K562 (cell line): ENCODE data around the gene DCUN1D1. TPM values are rescaled to one million over a fixed set of nuclear protein-coding genes. Genes with fewer than 3 reads are reported as not detected.

Source experiments
- BACH1 ChIP-seq: fragments of 200-800 bp; sonication (Bioruptor generic); IDR thresholded peaks from 2 replicates; pipeline ENCODE4 v1.6.1; 2016; ENCODE audit warnings: missing genetic modification characterization, missing compliant biosample characterization
- CAMTA2 ChIP-seq: fragments of 250-450 bp; sonication (Bioruptor Pico); conservative IDR thresholded peaks from 2 replicates; pipeline ENCODE4 v1.5.1; 2022
- CBFA2T2 ChIP-seq: fragments of 450-650 bp; conservative IDR thresholded peaks from 2 replicates; pipeline ENCODE4 v1.6.1; 2017; ENCODE audit warnings: mild to moderate bottlenecking
- CHD2 ChIP-seq: IDR thresholded peaks from 2 replicates; pipeline ENCODE4 v1.6.1; 2011; ENCODE audit warnings: low read depth, low read length
- ESRRB ChIP-seq: fragments of 250-450 bp; sonication (Bioruptor Pico); IDR thresholded peaks from 2 replicates; pipeline ENCODE4 v1.5.0; 2020; ENCODE audit warnings: mild to moderate bottlenecking, moderate library complexity, borderline replicate concordance
- FOXA3 ChIP-seq, 2 experiments: fragments of 450-650 bp in 1 of 2; sonication (generic) in 1 of 2; formaldehyde crosslinking; IDR thresholded peaks in 1 of 2; conservative IDR thresholded peaks in 1 of 2; 2 replicates each; pipeline versions ENCODE4 v1.4.0 to v1.8.0; 2020 to 2022; ENCODE audit warnings: mild to moderate bottlenecking in 2 of 2, missing genetic modification reagents in 1 of 2
- HCFC1 ChIP-seq: IDR thresholded peaks from 2 replicates; pipeline ENCODE4 v1.6.1; 2012; ENCODE audit warnings: low read depth, low read length, improper control_type of control experiment
- IRF2 ChIP-seq: sonication (generic); formaldehyde crosslinking; IDR thresholded peaks from 2 replicates; pipeline ENCODE4 v1.8.1; 2022; ENCODE audit warnings: mild to moderate bottlenecking, missing genetic modification reagents
- MCM7 ChIP-seq, 2 experiments: fragments of 450-650 bp; IDR thresholded peaks; 2 replicates each; pipeline ENCODE4 v1.6.1; 2016 to 2018
- MTA1 ChIP-seq: fragments of 450-650 bp; IDR thresholded peaks from 2 replicates; pipeline ENCODE4 v1.6.1; 2017; ENCODE audit warnings: borderline replicate concordance
- NELFE ChIP-seq: IDR thresholded peaks from 2 replicates; pipeline ENCODE4 v1.6.1; 2011; ENCODE audit warnings: mild to moderate bottlenecking; ENCODE audit not compliant: insufficient read depth, insufficient read length
- NFE2L1 ChIP-seq: fragments of 450-650 bp; IDR thresholded peaks from 2 replicates; pipeline ENCODE4 v1.6.1; 2016; ENCODE audit warnings: missing genetic modification characterization, low read depth, mild to moderate bottlenecking, missing compliant biosample characterization, moderate library complexity, borderline replicate concordance
- POLR2H ChIP-seq: IDR thresholded peaks from 2 replicates; pipeline ENCODE4 v1.6.1; 2016; ENCODE audit warnings: missing genetic modification characterization, low read depth, mild to moderate bottlenecking, control low read depth, missing compliant biosample characterization, moderate library complexity
- PTRF ChIP-seq: fragments of 450-650 bp; IDR thresholded peaks from 2 replicates; pipeline ENCODE4 v1.6.1; 2016; ENCODE audit warnings: mild to moderate bottlenecking, missing genetic modification characterization, missing compliant biosample characterization
- RCOR1 ChIP-seq, 2 experiments: IDR thresholded peaks; 2 replicates each; pipeline ENCODE4 v1.6.1; 2012; ENCODE audit warnings: low read depth in 2 of 2, low read length in 2 of 2, borderline replicate concordance in 1 of 2, improper control_type of control experiment in 1 of 2
- SREBF1 ChIP-seq: fragments of 150-350 bp; IDR thresholded peaks from 2 replicates; pipeline ENCODE4 v1.6.1; 2014; ENCODE audit warnings: antibody characterized with exemption, low read depth, low read length, borderline replicate concordance
- STAT5A ChIP-seq: IDR thresholded peaks from 2 replicates; pipeline ENCODE4 v1.6.1; 2012; ENCODE audit warnings: low read length, inconsistent platforms, borderline replicate concordance
- ZNF253 ChIP-seq: fragments of 250-450 bp; sonication (Bioruptor Pico); conservative IDR thresholded peaks from 2 replicates; pipeline ENCODE4 v1.6.1; 2021; ENCODE audit warnings: mild to moderate bottlenecking
- ZNF311 ChIP-seq: fragments of 250-450 bp; sonication (Bioruptor Pico); IDR thresholded peaks from 2 replicates; pipeline ENCODE4 v1.4.0; 2020; ENCODE audit warnings: mild to moderate bottlenecking, moderate library complexity
- ZNF449 ChIP-seq: fragments of 250-450 bp; sonication (Bioruptor Pico); IDR thresholded peaks from 2 replicates; pipeline ENCODE4 v1.8.0; 2022; ENCODE audit warnings: moderate library complexity, mild to moderate bottlenecking, inconsistent platforms
- ZZZ3 ChIP-seq: fragments of 450-650 bp; IDR thresholded peaks from 2 replicates; pipeline ENCODE4 v1.6.1; 2016; ENCODE audit warnings: antibody characterized with exemption, mild to moderate bottlenecking, moderate library complexity
- polyA plus RNA-seq, 8 experiments: library from polyadenylated mRNA; depleted of rRNA in 4 of 8; stranded (reverse) in 5 of 8; unstranded in 3 of 8; fragments of >200 nt; fragmentation: Nextera tagmentation in 2 of 8; fragmentation: Illumina TruSeq in 1 of 8; extraction: Ambion mirVana in 2 of 8; extraction: Trizol in 1 of 8; gene quantifications; 2 replicates each; pipeline versions ENCODE4 v1.2.1 to v1.2.3, GENCODE V29; 2011 to 2014; ENCODE audit warnings: inconsistent platforms in 1 of 8, missing spikeins in 1 of 8
- total RNA-seq, 7 experiments: library from RNA; depleted of rRNA in 6 of 7; stranded (reverse); fragments of >200 nt in 6 of 7; fragmentation: Illumina TruSeq in 2 of 7; extraction: Trizol in 2 of 7; gene quantifications; 2 replicates each; pipeline versions ENCODE4 v1.2.1 to v1.2.3, GENCODE V29; 2011 to 2021; ENCODE audit warnings: low replicate concordance in 1 of 7
- TF ChIP-seq, protein P1 (sequence below): fragments of 250-450 bp; sonication (Bioruptor Pico); IDR thresholded peaks from 2 replicates; pipeline ENCODE4 v1.8.0; 2021; ENCODE audit warnings: moderate library complexity, mild to moderate bottlenecking, inconsistent platforms
- TF ChIP-seq, protein P2 (sequence below): fragments of 250-450 bp; sonication (Bioruptor Pico); IDR thresholded peaks from 2 replicates; pipeline ENCODE4 v1.8.0; 2021; ENCODE audit warnings: mild to moderate bottlenecking, moderate library complexity
- TF ChIP-seq, protein P3 (sequence below), 2 experiments: fragments of 450-650 bp; IDR thresholded peaks; 2 replicates each; pipeline ENCODE4 v1.6.1; 2016

DCUN1D1 gene
- total and polyA plus RNA-seq, 9 of the 15 experiments (the other 6 are each of a cell fraction or from before 2014, with no cell fraction given), result 11.4 to 46.8 (median 28.2) TPM

DNA sequence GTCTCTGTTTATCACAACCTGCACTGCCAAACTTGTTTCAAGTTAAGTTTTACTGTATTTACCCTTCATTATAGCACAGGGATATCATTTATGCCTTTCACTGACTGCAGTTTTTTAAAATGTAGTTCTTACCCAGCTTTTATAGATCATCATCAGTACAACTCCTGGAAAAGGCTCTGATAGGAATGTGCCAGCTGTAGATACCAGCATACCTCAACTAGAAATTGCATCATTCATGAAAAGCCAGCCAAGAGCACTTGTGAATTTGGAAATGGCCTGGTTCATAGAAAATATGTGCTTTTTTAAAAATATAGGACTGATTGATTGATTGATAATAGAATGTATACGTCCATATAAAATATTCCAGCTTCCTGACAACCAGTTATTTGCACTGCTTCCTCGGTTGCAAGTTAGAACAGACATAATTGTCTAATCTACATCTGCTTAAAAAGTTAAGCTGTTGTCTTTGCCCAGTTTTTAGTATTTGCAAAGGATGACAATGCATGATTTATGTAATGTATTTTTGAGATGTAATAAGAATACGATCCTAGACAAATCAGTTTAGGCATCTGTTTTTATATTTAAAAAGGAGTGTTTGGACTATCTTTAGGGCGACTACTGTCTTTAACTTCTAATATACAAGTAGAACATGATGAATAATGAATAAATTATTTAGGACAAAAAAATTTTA lies 58.5 kb downstream of the DCUN1D1 start (continued):
- TF ChIP-seq, protein P1, sequence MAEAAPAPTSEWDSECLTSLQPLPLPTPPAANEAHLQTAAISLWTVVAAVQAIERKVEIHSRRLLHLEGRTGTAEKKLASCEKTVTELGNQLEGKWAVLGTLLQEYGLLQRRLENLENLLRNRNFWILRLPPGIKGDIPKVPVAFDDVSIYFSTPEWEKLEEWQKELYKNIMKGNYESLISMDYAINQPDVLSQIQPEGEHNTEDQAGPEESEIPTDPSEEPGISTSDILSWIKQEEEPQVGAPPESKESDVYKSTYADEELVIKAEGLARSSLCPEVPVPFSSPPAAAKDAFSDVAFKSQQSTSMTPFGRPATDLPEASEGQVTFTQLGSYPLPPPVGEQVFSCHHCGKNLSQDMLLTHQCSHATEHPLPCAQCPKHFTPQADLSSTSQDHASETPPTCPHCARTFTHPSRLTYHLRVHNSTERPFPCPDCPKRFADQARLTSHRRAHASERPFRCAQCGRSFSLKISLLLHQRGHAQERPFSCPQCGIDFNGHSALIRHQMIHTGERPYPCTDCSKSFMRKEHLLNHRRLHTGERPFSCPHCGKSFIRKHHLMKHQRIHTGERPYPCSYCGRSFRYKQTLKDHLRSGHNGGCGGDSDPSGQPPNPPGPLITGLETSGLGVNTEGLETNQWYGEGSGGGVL, result no peak
- TF ChIP-seq IRF2 (no peak), ZNF449 (CRISPR knock-in tag) (no peak), PTRF (tag) (no peak), RCOR1 (IDR thresholded peaks at IDR 0.05; ENCODE audit: borderline replicate concordance in 1 of 2, low read depth in 2 of 2, low read length in 2 of 2) (no peak), CHD2 (no peak), NFE2L1 (no peak), CAMTA2 (no peak), MCM7 (IDR thresholded peaks at IDR 0.05) (no peak), STAT5A (0 out of 2 replicates have a peak, but pooled peaks have one; percentile 26), ESRRB (CRISPR knock-in tag) (no peak), NELFE (no peak), MTA1 (0 out of 2 replicates have a peak, but pooled peaks have one; percentile 50), POLR2H (0 out of 2 replicates have a peak, but pooled peaks have one; percentile 17), ZNF253 (CRISPR knock-in tag) (no peak), BACH1 (no peak), CBFA2T2 (no peak), SREBF1 (no peak), HCFC1 (no peak), ZNF311 (CRISPR knock-in tag) (0 out of 2 replicates have a peak, but pooled peaks have one; percentile 61), ZZZ3 (no peak), FOXA3 (CRISPR knock-in tag; conservative IDR thresholded peaks at IDR 0.05 in 1 of 2, IDR thresholded peaks at IDR 0.05 in 1 of 2) (no peak)
- TF ChIP-seq, protein P2, sequence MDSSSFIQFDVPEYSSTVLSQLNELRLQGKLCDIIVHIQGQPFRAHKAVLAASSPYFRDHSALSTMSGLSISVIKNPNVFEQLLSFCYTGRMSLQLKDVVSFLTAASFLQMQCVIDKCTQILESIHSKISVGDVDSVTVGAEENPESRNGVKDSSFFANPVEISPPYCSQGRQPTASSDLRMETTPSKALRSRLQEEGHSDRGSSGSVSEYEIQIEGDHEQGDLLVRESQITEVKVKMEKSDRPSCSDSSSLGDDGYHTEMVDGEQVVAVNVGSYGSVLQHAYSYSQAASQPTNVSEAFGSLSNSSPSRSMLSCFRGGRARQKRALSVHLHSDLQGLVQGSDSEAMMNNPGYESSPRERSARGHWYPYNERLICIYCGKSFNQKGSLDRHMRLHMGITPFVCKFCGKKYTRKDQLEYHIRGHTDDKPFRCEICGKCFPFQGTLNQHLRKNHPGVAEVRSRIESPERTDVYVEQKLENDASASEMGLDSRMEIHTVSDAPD (CRISPR knock-in tag), result no peak
- TF ChIP-seq, protein P3, sequence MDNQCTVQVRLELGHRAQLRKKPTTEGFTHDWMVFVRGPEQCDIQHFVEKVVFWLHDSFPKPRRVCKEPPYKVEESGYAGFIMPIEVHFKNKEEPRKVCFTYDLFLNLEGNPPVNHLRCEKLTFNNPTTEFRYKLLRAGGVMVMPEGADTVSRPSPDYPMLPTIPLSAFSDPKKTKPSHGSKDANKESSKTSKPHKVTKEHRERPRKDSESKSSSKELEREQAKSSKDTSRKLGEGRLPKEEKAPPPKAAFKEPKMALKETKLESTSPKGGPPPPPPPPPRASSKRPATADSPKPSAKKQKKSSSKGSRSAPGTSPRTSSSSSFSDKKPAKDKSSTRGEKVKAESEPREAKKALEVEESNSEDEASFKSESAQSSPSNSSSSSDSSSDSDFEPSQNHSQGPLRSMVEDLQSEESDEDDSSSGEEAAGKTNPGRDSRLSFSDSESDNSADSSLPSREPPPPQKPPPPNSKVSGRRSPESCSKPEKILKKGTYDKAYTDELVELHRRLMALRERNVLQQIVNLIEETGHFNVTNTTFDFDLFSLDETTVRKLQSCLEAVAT (IDR thresholded peaks at IDR 0.05), result no peak
